NCI-H1694 (cell line): ENCODE results near the gene NFASC.

Experiments
- DNase-seq: peaks from one replicate; lab custom pipeline; 2025; lab: John Stamatoyannopoulos, UW

The NFASC gene

GRCh38 chr1:205041998-205042910, 171.6 kb downstream of the NFASC start:
- DNase-seq = peak; percentile 41

GRCh38 chr1:205042911-205043806, 172.5 kb downstream of the NFASC start, which contains the start of gene CNTN2:
TSS of gene CNTN2 (plus strand) at chr1:205043212. CDS start at chr1:205053186, 9,974 bp downstream.
- peak; percentile 81 for DNase-seq

- DNase-seq = no peak
Measured at GRCh38 chr1:205043866-205044265, 173.2 kb downstream of the NFASC start.

GRCh38 chr1:205044741-205045140, 174.1 kb downstream of the NFASC start:
- DNase-seq = no peak

- no peak for DNase-seq
Measured at GRCh38 chr1:205045146-205045545, 174.5 kb downstream of the NFASC start.

- DNase-seq = no peak
Measured at GRCh38 chr1:205046870-205047269, 176.2 kb downstream of the NFASC start.

GRCh38 chr1:205047764-205048231, 177.1 kb downstream of the NFASC start:
- no peak for DNase-seq

GRCh38 chr1:205048382-205048781, 177.7 kb downstream of the NFASC start:
- peak; percentile 85 for DNase-seq

GRCh38 chr1:205049479-205049878, 178.8 kb downstream of the NFASC start:
- DNase-seq = no peak

- DNase-seq = no peak
Measured at GRCh38 chr1:205052690-205053089, 182.0 kb downstream of the NFASC start.

- DNase-seq = no peak
Measured at GRCh38 chr1:205053296-205053695, 182.6 kb downstream of the NFASC start.

- no peak for DNase-seq
Measured at GRCh38 chr1:205054013-205054412, 183.4 kb downstream of the NFASC start.

GRCh38 chr1:205056188-205056611, 185.5 kb downstream of the NFASC start:
- no peak for DNase-seq

GRCh38 chr1:205056956-205057568, 186.4 kb downstream of the NFASC start:
- no peak for DNase-seq

- DNase-seq = no peak
Measured at GRCh38 chr1:205057808-205058575, 187.3 kb downstream of the NFASC start.

GRCh38 chr1:205058853-205059252, 188.2 kb downstream of the NFASC start:
- DNase-seq = no peak

- DNase-seq = no peak
Measured at GRCh38 chr1:205059660-205060059, 189.0 kb downstream of the NFASC start.

- no peak for DNase-seq
Measured at GRCh38 chr1:205060746-205061145, 190.1 kb downstream of the NFASC start.

GRCh38 chr1:205061227-205061626, 190.6 kb downstream of the NFASC start:
- DNase-seq = no peak

GRCh38 chr1:205061665-205062069, 191.0 kb downstream of the NFASC start:
- peak; percentile 88 for DNase-seq

GRCh38 chr1:205062319-205062718, 191.7 kb downstream of the NFASC start:
- no peak for DNase-seq
